NCI-H2196 (cell line): Measurements from ENCODE around the gene KRTAP9-6.
"Not testable (repeated sequence)": the region's sequence is repeated elsewhere in the genome, so short reads cannot be mapped to it uniquely, and the experiment has no call there.

Source experiments
- DNase-seq: peaks from one replicate; lab custom pipeline; 2025; ENCODE audit not compliant: unreplicated experiment; lab: John Stamatoyannopoulos, UW

KRTAP9-6 gene, protein sequence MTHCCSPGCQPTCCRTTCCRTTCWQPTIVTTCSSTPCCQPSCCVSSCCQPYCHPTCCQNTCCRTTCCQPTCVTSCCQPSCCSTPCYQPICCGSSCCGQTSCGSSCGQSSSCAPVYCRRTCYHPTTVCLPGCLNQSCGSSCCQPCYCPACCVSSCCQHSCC

DNA sequence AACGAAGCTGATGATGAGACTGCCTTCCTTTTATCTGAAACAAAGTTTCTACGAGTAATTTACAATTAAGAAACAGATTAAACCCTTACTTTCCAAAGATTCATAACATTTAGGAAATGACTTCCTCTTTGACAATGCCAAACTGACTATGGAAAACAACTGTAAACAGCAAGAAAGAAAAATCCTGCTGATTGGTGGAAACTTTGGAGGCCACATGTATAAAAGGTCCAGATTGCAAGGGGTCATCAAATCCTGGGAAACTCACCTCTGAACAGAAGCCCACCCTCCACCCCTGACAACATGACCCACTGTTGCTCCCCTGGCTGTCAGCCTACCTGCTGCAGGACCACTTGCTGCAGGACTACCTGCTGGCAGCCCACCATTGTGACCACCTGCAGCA, at the start of gene KRTAP9-6:
KRTAP9-6 (plus strand) TSS at position 301 of the 400 bp plus-strand sequence; CDS start at position 301, 0 bp downstream.
- no peak for DNase-seq

DNA sequence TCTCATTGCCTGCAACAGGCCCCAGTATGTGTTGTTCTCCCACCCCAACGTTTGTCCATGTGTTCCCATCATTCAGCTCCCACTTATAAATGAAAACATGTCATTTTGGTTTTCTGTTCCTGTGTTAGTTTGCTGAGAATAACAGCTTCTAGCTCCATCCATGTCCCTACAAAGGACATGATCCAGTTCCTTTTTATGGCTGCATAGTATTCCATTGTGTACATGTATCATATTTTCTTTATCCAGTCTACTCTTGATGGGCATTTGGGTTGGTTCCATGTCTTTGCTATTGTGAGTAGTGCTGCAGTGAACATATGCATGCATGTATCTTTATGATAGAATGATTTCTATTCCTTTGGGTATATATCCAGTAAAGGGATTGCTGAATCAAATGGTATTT, 49.5 kb upstream of the KRTAP9-6 start:
- no peak for DNase-seq

DNA sequence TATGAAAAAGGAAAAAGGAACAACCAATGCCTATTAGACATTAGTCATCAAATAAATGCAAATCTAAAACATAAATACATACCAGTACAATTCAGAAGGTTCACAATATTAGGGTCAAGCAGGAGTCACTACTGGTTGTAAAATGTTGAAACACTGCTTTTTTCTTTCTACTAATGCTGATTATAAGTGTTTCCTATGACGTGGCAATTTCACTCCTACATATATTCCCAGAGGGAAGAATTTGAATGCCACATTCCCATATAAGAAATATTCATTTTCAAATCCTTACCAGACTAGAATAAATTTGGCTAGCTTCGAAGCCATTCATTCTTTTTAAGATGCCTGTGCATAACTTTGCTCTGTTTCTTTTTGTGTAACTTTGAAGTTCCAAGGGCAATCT, 41.4 kb upstream of the KRTAP9-6 start:
- no peak for DNase-seq

DNA sequence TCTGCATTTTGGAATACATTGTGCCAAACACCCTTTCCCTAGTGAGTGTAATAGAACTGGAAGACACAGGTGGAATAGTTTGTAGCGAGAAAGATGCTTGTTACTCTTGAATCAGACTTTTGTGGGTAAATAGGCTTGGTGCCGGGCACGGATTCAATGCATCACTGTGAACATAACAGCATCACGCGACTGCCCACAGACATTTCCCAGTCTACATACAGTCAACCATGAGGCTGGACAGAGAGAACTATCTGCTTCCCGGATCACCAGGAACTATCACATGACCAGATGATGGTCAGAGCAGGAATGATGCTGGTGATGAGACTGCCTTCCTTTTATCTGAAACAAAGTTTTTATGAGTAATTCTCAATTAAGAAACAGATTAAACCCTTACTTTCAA, 39.1 kb upstream of the KRTAP9-6 start:
- DNase-seq = no peak

DNA sequence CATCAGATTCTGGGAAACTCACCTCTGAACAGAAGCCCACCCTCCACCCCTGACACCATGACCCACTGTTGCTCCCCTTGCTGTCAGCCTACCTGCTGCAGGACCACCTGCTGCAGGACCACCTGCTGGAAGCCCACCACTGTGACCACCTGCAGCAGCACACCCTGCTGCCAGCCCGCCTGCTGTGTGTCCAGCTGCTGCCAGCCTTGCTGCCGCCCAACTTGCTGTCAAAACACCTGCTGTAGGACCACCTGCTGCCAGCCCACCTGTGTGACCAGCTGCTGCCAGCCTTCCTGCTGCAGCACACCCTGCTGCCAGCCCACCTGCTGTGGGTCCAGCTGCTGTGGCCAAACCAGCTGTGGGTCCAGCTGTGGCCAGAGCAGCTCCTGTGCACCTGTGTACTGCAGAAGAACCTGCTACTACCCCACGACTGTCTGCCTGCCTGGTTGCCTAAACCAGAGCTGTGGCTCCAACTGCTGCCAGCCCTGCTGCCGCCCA, 38.5 kb upstream of the KRTAP9-6 start, which contains the start of gene KRTAP9-2:
KRTAP9-2 (plus strand) TSS at position 51 of the 498 bp plus-strand sequence; CDS start at position 58, 7 bp downstream.
- DNase-seq = not testable (repeated sequence)

DNA sequence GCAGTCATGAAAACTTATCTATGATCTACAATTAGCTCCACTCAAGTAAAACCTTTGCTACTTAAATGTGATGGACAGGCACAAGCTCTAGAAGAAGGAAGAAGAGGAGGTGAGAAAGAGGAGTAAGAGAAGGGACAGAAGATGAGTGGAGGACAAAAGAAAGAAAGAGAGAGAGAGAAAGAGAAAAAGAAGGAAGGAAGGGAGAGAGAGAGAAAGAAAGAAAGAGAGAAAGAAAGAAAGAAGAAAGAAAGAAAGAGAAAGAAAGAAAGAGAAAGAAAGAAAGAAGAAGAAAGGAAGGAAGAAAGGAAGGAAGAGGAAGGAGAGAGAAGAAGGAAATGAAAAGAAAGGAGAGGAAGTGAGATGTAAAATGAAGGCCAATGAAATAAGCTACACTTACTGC, 35.1 kb upstream of the KRTAP9-6 start:
- no peak for DNase-seq

DNA sequence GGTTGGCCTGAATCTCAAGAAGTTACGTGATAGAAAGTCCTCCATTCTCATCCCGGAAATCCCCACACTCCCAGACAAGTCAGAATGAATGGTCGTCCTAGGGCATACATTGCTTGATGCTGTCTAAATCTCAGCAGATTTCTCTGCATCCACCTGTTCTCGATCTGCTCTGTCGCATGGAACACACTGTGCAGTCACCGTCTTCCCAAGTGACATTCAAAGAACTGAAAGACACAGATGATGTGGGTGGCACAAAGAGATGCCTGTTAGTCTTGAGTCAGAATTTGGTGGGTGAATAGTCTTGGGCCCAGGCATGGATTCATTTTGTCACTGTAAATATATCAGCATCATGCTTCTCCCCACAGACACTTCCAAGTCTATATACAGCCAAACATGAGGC, 33.4 kb upstream of the KRTAP9-6 start:
- DNase-seq = no peak

DNA sequence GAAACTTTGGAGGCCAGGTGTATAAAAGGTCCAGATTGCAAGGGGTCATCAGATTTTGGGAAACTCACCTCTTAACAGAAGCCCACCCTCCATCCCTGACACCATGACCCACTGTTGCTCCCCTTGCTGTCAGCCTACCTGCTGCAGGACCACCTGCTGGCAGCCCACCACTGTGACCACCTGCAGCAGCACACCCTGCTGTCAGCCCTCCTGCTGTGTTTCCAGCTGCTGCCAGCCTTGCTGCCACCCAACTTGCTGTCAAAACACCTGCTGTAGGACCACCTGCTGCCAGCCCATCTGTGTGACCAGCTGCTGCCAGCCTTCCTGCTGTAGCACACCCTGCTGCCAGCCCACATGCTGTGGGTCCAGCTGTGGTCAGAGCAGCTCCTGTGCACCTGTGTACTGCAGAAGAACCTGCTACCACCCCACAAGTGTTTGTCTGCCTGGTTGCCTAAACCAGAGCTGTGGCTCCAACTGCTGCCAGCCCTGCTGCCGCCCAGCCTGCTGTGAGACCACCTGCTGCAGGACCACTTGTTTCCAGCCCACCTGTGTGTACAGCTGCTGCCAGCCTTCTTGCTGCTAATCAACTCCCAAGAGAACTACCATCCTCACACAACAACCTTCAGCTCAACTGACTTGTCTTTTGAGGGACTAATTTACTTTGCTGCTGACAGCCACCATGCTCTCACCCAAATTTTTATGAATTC, 32.6 kb upstream of the KRTAP9-6 start, which contains the start of gene KRTAP9-3:
KRTAP9-3 (plus strand) TSS at position 51 of the 707 bp plus-strand sequence; CDS start at position 104, 53 bp downstream.
- not testable (repeated sequence) for DNase-seq

DNA sequence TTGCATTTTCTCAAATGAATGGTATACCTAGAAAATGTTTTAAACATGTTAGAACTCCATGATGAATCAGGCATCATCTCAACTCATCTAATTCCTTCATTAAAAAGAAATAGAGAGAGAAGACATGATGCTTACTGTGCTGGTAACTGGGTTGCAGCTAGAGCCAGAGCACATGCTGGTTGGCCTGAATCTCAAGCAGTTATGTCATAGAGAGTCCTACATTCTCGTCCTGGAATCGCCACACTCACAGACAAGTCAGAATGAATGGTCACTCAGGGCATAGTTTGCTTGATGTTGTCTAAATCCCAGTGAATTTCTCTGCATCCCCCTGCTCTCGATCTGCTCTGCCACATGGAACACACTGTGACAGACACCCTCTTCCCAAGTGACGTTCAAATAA, 28.1 kb upstream of the KRTAP9-6 start:
- not testable (repeated sequence) for DNase-seq

DNA sequence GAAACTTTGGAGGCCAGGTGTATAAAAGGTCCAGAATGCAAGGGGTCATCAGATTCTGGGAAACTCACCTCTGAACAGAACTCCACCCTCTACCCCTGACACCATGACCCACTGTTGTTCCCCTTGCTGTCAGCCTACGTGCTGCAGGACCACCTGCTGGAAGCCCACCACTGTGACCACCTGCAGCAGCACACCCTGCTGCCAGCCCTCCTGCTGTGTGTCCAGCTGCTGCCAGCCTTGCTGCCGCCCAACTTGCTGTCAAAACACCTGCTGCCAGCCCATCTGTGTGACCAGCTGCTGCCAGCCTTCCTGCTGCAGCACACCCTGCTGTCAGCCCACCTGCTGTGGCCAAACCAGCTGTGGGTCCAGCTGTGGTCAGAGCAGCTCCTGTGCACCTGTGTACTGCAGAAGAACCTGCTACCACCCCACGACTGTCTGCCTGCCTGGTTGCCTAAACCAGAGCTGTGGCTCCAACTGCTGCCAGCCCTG, 27.2 kb upstream of the KRTAP9-6 start, which contains the start of gene KRTAP9-8:
KRTAP9-8 (plus strand) TSS at position 51 of the 489 bp plus-strand sequence; CDS start at position 104, 53 bp downstream.
- DNase-seq = not testable (repeated sequence)

DNA sequence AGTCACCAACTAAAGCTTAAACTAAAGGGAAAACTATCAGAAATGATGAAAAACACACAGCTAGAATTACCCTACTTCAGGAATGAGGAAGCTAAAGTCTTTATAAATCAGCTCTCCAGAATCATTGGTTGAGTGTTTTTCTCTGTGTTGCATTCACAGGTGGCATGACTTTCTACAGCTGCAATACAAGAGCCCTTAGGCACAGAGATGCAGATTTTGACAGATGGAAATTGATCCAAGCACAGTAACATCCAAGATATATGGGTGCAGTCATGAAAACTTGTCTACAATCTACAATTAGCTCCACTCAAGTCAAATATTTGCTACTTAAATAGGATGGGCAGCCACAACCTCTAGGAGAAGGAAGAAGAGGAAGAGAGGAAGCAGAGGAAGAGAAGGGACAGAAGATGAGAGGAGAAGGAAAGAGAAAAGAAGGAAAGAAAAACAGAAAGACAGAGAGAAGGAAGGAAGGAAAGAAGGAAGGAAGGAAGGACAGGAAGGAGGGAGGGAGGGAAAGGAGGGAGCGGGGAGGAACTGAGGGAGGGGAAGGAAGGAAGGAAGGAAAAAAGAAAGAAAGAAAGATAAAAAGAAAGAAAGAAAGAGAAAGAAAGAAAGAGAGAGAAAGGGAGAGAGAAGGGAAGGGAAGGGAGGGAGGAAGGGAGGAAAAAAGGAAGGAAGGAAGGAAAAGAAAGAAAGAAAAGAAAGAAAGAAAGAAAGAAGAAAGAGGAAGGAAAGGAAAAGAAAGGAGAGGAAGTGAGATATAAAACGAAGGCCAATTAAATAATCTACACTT, 18.0 kb upstream of the KRTAP9-6 start:
- DNase-seq = not testable (repeated sequence)

DNA sequence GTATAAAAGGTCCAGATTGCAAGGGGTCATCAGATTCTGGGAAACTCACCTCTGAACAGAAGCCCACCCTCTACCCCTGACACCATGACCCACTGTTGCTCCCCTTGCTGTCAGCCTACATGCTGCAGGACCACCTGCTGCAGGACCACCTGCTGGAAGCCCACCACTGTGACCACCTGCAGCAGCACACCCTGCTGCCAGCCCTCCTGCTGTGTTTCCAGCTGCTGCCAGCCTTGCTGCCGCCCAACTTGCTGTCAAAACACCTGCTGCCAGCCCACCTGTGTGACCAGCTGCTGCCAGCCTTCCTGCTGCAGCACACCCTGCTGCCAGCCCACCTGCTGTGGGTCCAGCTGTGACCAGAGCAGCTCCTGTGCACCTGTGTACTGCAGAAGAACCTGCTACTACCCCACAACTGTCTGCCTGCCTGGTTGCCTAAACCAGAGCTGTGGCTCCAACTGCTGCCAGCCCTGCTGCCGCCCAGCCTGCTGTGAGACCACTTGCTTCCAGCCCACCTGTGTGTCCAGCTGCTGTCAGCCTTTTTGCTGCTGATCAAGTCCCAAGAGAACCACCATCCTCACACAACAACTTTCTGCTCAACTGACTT, 15.4 kb upstream of the KRTAP9-6 start, which contains the start of gene KRTAP9-4:
KRTAP9-4 (plus strand) TSS at position 51 of the 604 bp plus-strand sequence; CDS start at position 85, 34 bp downstream.
- DNase-seq = not testable (repeated sequence)

DNA sequence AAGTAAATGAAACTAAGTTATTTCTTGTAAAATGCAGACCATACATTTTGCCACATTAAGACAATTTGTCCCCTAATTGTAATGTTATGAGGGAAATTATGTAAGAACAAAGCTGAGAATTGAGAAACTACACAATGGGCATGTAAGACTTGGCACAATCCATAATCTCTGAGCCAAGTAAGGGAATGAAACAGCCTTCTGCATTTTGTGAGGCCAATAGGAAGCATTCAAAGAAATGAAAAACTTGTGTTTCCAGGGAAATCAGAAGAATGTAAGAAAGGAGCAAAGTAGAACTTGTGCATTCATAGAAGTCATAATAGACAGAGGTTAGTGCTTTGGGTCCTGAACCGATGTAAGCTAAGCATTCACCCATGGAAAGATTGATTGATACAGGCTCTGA, 13.9 kb upstream of the KRTAP9-6 start:
- DNase-seq = no peak

DNA sequence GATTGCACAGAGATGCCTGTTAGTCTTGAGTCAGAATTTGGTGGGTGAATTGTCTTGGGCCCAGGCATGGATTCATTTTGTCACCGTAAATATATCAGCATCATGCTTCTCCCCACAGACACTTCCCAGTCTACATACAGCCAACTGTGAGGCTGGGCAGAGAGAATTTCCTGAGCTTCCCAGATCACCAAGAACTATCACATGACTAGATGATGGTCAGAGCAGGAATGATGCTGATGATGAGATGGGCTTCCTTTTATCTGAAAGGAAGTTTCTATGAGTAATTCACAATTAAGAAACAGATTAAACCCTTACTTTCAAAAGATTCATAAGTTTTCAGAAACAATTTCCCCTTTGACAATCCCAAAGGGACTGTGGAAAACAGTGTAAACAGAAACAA, 10.3 kb upstream of the KRTAP9-6 start:
- no peak for DNase-seq

DNA sequence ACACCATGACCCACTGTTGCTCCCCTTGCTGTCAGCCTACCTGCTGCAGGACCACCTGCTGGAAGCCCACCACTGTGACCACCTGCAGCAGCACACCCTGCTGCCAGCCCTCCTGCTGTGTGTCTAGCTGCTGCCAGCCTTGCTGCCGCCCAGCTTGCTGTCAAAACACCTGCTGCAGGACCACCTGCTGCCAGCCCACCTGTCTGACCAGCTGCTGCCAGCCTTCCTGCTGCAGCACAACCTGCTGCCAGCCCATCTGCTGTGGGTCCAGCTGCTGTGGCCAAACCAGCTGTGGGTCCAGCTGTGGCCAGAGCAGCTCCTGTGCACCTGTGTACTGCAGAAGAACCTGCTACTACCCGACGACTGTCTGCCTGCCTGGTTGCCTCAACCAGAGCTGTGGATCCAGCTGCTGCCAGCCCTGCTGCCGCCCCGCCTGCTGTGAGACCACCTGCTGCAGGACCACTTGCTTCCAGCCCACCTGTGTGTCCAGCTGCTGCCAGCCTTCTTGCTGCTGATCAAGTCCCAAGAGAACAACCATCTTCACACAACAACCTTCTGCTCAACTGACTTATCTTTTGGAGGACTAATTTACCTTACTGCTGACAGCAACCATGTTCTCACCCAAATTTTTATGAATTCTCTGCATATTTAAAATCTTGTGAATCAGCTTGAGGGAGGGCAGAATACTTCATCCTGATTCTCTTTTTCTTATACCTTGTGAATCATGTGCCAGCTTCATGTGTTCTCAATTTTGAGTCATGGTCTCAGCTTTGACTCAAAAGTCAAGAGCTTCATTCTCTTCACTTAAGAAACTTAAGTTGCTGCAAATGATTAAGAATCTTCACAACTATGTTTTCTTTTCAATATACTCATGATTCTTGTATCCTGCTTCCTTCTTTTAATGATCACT, 9.5 kb upstream of the KRTAP9-6 start, which contains the start of gene KRTAP9-9:
KRTAP9-9 (plus strand) TSS at position 4 of the 910 bp plus-strand sequence.
- not testable (repeated sequence) for DNase-seq

DNA sequence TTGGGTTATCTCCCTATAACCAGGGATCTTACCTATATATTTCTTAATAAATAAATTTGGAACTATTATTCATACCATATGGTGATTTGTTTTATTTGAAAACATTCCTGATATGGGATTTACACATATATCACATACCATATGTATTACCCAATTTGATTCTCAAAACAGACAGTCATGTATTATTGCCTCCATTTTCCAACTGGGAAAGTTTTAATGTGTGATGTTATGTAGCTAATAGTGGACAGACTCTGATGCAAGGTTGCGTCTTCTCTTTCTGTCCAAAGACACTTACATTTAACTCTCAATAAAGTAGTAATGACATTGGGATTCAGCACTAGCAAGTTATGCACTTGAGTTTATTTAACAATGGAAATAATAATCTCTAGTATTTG, 8.9 kb upstream of the KRTAP9-6 start:
- DNase-seq = no peak

DNA sequence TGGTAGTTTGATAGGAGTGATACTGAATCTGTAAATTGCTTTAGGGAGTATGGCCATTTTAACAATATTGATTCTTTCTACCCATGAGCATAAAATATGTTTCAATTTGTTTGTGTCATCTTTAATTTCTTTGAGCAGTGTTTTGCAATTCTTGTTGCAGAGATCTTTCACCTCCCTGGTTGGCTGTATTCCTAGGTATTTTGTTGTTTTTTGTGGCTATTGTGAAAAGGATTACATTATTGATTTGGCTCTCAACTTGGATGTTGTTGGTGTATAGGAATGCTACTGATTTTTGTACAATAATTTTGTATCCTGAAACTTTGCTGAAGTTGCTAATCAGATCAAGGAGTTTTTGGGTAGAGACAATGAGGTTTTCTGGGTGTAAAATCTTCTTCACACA, 6.8 kb upstream of the KRTAP9-6 start:
- DNase-seq = no peak

DNA sequence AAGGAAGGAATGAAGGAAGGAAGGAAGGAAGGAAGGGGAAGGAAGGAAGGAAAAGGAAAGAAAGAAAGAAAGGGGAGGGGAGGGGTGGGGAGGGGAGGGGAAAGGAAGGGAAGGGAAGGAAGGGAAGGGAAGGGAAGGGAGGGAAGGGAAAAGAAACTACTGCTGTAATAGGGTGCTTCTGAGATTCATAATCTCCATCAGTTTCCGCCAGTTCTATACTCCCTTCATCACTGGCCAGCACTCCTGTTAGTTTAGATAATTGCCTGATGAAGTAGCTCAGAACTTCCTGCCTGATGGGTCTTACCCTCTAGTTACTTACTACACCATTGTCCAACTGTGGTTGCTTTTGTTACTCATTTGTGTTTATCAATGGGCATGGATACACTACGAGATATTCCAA, 2.0 kb upstream of the KRTAP9-6 start:
- DNase-seq = no peak

DNA sequence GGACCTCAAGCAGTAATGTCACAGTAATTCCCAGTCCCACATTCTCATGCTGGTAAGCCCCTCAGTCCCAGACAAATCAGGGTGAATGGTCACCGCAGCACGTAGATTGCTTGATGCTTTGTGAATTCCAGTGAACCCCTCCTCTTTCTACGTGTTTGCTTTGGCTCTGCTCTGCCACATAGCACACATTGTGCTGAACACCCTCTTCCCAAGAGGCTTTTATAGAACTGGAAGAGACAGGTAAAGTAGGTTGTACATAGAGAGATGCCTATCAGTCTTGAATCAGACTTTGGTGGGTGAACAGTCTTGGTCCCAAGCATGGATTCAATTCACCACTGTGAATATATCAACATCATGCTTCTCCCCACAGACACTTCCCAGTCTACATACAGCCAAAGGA, 579 bp upstream of the KRTAP9-6 start:
- DNase-seq = no peak
